Cardiac ventricle fibroblast (primary cell): ENCODE measurements around the gene COL23A1. TPM values are rescaled to one million over a fixed set of nuclear protein-coding genes. Genes with fewer than 3 reads are reported as not detected.

ENCODE experiments used
- total RNA-seq: library from RNA; depleted of rRNA; stranded (reverse); fragments of >200 nt; gene quantifications from 2 replicates; pipeline ENCODE4 v1.2.3, GENCODE V29; 2015

COL23A1 gene
- total RNA-seq: 0.29 and 0.75 TPM in 2 replicates

GRCh38 chr5:178590141-178590923 lies at the start of gene COL23A1:
COL23A1 (minus strand) TSS chr5:178590393.

GRCh38 chr5:178626484-178627258 lies 36.5 kb upstream of the COL23A1 start, which contains the start of gene CLK4:
CLK4 (minus strand) TSS chr5:178627050; CDS start chr5:178623416, 3,634 bp downstream.

GRCh38 chr5:178232124-178232919 lies 357.9 kb downstream of the COL23A1 start, which contains the start of gene PHYKPL:
PHYKPL (minus strand) TSS chr5:178232802; CDS start chr5:178232550, 252 bp downstream.

GRCh38 chr5:178204182-178204934 lies 385.8 kb downstream of the COL23A1 start, which contains the start of gene HNRNPAB:
HNRNPAB (plus strand) TSS chr5:178204533; CDS start chr5:178204838, 305 bp downstream.

Other genes starting within 250 kb of the COL23A1 start
- 19.4 and 25.0 TPM in 2 replicates for gene CLK4, start 36.7 kb upstream of the COL23A1 start, total RNA-seq
- 7.7 and 10.8 TPM in 2 replicates for gene ZNF354A, start 140.3 kb upstream of the COL23A1 start, total RNA-seq